Measurements from ENCODE around the gene CASP7.

DNA sequence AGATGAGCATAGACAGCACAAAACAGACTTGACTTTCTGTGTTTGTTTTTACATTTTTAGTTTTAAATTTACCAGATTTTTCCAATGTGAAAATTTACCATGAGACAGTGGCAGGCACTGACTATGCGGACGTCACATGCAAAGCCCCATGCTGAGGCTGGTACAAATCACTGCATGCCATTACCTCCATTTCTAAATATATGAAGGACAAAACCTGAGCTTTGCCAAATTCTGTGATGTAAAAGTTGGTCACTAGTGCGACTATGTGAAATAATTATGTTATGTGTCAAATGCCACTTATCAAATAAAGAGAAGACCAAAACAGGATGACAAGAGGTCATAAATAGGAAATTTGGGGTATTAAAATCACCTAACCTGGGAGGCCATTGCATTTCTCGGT, 38.0 kb upstream of the CASP7 start:
- TF ChIP-seq POLR2AphosphoS5 (IDR thresholded peaks at IDR 0.05; ENCODE audit: low read depth, low read length) (no peak), SIN3A (IDR thresholded peaks at IDR 0.05; ENCODE audit: borderline replicate concordance, insufficient read depth, low read depth, low read length) (no peak), TCF7L2 (IDR thresholded peaks at IDR 0.05; ENCODE audit: low read depth, low read length) (no peak)
- TF ChIP-seq, protein P1, sequence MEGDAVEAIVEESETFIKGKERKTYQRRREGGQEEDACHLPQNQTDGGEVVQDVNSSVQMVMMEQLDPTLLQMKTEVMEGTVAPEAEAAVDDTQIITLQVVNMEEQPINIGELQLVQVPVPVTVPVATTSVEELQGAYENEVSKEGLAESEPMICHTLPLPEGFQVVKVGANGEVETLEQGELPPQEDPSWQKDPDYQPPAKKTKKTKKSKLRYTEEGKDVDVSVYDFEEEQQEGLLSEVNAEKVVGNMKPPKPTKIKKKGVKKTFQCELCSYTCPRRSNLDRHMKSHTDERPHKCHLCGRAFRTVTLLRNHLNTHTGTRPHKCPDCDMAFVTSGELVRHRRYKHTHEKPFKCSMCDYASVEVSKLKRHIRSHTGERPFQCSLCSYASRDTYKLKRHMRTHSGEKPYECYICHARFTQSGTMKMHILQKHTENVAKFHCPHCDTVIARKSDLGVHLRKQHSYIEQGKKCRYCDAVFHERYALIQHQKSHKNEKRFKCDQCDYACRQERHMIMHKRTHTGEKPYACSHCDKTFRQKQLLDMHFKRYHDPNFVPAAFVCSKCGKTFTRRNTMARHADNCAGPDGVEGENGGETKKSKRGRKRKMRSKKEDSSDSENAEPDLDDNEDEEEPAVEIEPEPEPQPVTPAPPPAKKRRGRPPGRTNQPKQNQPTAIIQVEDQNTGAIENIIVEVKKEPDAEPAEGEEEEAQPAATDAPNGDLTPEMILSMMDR (IDR thresholded peaks at IDR 0.05) = no peak
- TF ChIP-seq, protein P2, sequence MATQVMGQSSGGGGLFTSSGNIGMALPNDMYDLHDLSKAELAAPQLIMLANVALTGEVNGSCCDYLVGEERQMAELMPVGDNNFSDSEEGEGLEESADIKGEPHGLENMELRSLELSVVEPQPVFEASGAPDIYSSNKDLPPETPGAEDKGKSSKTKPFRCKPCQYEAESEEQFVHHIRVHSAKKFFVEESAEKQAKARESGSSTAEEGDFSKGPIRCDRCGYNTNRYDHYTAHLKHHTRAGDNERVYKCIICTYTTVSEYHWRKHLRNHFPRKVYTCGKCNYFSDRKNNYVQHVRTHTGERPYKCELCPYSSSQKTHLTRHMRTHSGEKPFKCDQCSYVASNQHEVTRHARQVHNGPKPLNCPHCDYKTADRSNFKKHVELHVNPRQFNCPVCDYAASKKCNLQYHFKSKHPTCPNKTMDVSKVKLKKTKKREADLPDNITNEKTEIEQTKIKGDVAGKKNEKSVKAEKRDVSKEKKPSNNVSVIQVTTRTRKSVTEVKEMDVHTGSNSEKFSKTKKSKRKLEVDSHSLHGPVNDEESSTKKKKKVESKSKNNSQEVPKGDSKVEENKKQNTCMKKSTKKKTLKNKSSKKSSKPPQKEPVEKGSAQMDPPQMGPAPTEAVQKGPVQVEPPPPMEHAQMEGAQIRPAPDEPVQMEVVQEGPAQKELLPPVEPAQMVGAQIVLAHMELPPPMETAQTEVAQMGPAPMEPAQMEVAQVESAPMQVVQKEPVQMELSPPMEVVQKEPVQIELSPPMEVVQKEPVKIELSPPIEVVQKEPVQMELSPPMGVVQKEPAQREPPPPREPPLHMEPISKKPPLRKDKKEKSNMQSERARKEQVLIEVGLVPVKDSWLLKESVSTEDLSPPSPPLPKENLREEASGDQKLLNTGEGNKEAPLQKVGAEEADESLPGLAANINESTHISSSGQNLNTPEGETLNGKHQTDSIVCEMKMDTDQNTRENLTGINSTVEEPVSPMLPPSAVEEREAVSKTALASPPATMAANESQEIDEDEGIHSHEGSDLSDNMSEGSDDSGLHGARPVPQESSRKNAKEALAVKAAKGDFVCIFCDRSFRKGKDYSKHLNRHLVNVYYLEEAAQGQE (IDR thresholded peaks at IDR 0.05; ENCODE audit: insufficient read depth in 1 of 2, low read depth in 2 of 2, low read length in 1 of 2) = no peak

All from Panc1 (cell line).